Loucy (cell line): ENCODE data around the gene NOM1.

Experiments used
- H2AFZ ChIP-seq: fragments of 200-600 bp; sonication (generic); 2 replicates; pipeline ENCODE4 v1.6.0; 2016; ENCODE audit warnings: antibody characterized with exemption, mild to moderate bottlenecking, low read length, moderate library complexity
- H3F3A ChIP-seq: fragments of 200-600 bp; 2 replicates; pipeline ENCODE4 v1.6.0; 2016; ENCODE audit warnings: antibody characterized with exemption, low read depth, mild to moderate bottlenecking
- H3K27me3 ChIP-seq: fragments of 200-600 bp; sonication (generic); 2 replicates; pipeline ENCODE4 v1.6.1; 2014; ENCODE audit warnings: low read length, mild to moderate bottlenecking; ENCODE audit not compliant: insufficient read depth, poor library complexity, severe bottlenecking
- H3K36me3 ChIP-seq: fragments of 200-600 bp; sonication (generic); 2 replicates; pipeline ENCODE4 v1.6.1; 2016; ENCODE audit warnings: low read length; ENCODE audit not compliant: insufficient read depth
- H3K4me1 ChIP-seq: fragments of 200-600 bp; sonication (generic); 2 replicates; pipeline ENCODE4 v1.5.1; 2014; ENCODE audit warnings: low read length, mild to moderate bottlenecking; ENCODE audit not compliant: insufficient read depth, poor library complexity, severe bottlenecking
- H3K4me2 ChIP-seq: fragments of 200-600 bp; sonication (generic); 2 replicates; pipeline ENCODE4 v1.6.0; 2014; ENCODE audit warnings: antibody characterized with exemption, low read length, low read depth, mild to moderate bottlenecking; ENCODE audit not compliant: poor library complexity, severe bottlenecking
- H3K4me3 ChIP-seq: fragments of 200-600 bp; sonication (generic); 2 replicates; pipeline ENCODE4 v1.5.1; 2014; ENCODE audit warnings: low read length, mild to moderate bottlenecking, mixed read lengths; ENCODE audit not compliant: poor library complexity, severe bottlenecking
- H3K79me2 ChIP-seq: fragments of 200-600 bp; sonication (generic); 2 replicates; pipeline ENCODE4 v1.6.1; 2014; ENCODE audit warnings: low read length; ENCODE audit not compliant: insufficient read depth
- H3K9ac ChIP-seq: fragments of 200-600 bp; sonication (generic); 2 replicates; pipeline ENCODE4 v1.6.0; 2014; ENCODE audit warnings: mild to moderate bottlenecking, low read depth, low read length, moderate library complexity; ENCODE audit not compliant: poor library complexity, severe bottlenecking
- H3K9me2 ChIP-seq: fragments of 200-600 bp; sonication (generic); replicated peaks from 2 replicates; pipeline ENCODE4 v1.6.1; 2016; ENCODE audit warnings: low read depth, low read length, mixed read lengths
- H3K9me3 ChIP-seq: fragments of 200-600 bp; sonication (generic); 2 replicates; pipeline ENCODE4 v1.6.1; 2014; ENCODE audit warnings: mild to moderate bottlenecking, antibody characterized with exemption, low read length, low read depth; ENCODE audit not compliant: insufficient read depth
- H4K20me1 ChIP-seq: fragments of 200-600 bp; sonication (generic); 2 replicates; pipeline ENCODE4 v1.6.0; 2014; ENCODE audit warnings: antibody characterized with exemption, low read length, mild to moderate bottlenecking; ENCODE audit not compliant: insufficient read depth, poor library complexity, severe bottlenecking
- CTCF ChIP-seq: fragments of 200-600 bp; sonication (generic); conservative IDR thresholded peaks from 2 replicates; pipeline ENCODE4 v1.5.1; 2014; ENCODE audit warnings: mild to moderate bottlenecking, antibody characterized with exemption, low read length
- EZH2phosphoT487 ChIP-seq: fragments of 200-600 bp; IDR thresholded peaks from 2 replicates; pipeline ENCODE4 v1.6.1; 2018; ENCODE audit warnings: antibody characterized with exemption, mild to moderate bottlenecking, moderate library complexity, borderline replicate concordance

The NOM1 gene

GRCh38 chr7:157014635-157015555, 65.4 kb downstream of the NOM1 start:
- H3K9me3 ChIP-seq, result no peaks in the 10 kb centered on the region
- H3K4me1 ChIP-seq, result peaks cover 10% of the 10 kb centered on the region
- no peaks in the 10 kb centered on the region for H3K79me2 ChIP-seq
- no peak overlapping the region for H3K4me2 ChIP-seq
- H4K20me1 ChIP-seq, result no peaks in the 10 kb centered on the region
- no peaks in the 10 kb centered on the region for H3K9me2 ChIP-seq
- H3K9ac ChIP-seq, result no peak overlapping the region
- H2AFZ ChIP-seq, result peak overlapping the region; percentile 10; the same call in 1 of the 2 replicates
- TF ChIP-seq CTCF (no peak), EZH2phosphoT487 (no peak)
- no peak overlapping the region for H3K4me3 ChIP-seq
- H3K27me3 ChIP-seq, result no peaks in the 10 kb centered on the region
- H3F3A ChIP-seq, result no peaks in the 10 kb centered on the region
- no peaks in the 10 kb centered on the region for H3K36me3 ChIP-seq

DNA sequence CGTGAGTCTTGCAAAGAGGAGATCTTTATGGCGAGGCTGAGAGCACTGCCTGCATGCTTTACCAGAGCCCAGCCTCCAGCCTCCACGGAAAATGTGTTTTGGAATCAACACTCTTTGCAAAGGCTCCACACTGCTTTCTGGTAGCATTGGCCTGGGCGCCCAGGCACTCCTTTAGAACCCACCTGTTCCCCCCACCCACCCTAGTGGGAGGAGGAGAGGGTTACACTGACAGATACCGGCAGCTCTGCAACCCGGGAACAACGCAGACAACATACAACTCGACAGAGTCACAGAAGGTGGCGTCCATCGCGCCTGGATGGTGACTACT, 66.5 kb downstream of the NOM1 start:
- Histone ChIP-seq H3K9me3 (no peaks in the 10 kb centered on the region), H4K20me1 (no peaks in the 10 kb centered on the region), H3K4me3 (no peak overlapping the region), H2AFZ (peak overlapping the region; percentile 41; the same call in 1 of the 2 replicates), H3F3A (no peaks in the 10 kb centered on the region), H3K4me1 (peaks cover 10% of the 10 kb centered on the region), H3K9ac (no peak overlapping the region), H3K79me2 (no peaks in the 10 kb centered on the region), H3K27me3 (no peaks in the 10 kb centered on the region), H3K36me3 (no peaks in the 10 kb centered on the region), H3K4me2 (no peak overlapping the region), H3K9me2 (no peaks in the 10 kb centered on the region)
- no peak for TF ChIP-seq CTCF
- no peak for TF ChIP-seq EZH2phosphoT487

GRCh38 chr7:157016352-157017041, 67.0 kb downstream of the NOM1 start:
- H3K9me2 ChIP-seq, result no peaks in the 10 kb centered on the region
- no peak overlapping the region for H3K9ac ChIP-seq
- H3K36me3 ChIP-seq, result no peaks in the 10 kb centered on the region
- H3K27me3 ChIP-seq, result no peaks in the 10 kb centered on the region
- H3K79me2 ChIP-seq, result no peaks in the 10 kb centered on the region
- no peak overlapping the region; the same call in 1 of the 2 replicates for H2AFZ ChIP-seq
- H4K20me1 ChIP-seq, result no peaks in the 10 kb centered on the region
- no peaks in the 10 kb centered on the region for H3F3A ChIP-seq
- H3K9me3 ChIP-seq, result no peaks in the 10 kb centered on the region
- peaks cover 10% of the 10 kb centered on the region for H3K4me1 ChIP-seq
- no peak for TF ChIP-seq EZH2phosphoT487
- no peak for TF ChIP-seq CTCF
- no peak overlapping the region for H3K4me2 ChIP-seq
- no peak overlapping the region for H3K4me3 ChIP-seq
